ENCODE measurements around the gene C15orf61. TPM values are rescaled to one million over a fixed set of nuclear protein-coding genes. Genes with fewer than 3 reads are reported as not detected.
A peak's percentile ranks its signal among the peaks of the same experiment; 100 is the strongest.

The C15orf61 gene
- total RNA-seq, 2 experiments from 2014 or later = 5.5 to 7.6 TPM

- DNase-seq = no peak
Observed at GRCh38 chr15:67506775-67507747, 13.9 kb upstream of the C15orf61 start.

GRCh38 chr15:67508407-67508806 is 12.5 kb upstream of the C15orf61 start:
- ATAC-seq (ENCODE audit: low read depth) (no peak), DNase-seq (no peak)
- no peak overlapping the region for H3K4me3 Mint-ChIP-seq
- peaks cover 15% of the 10 kb centered on the region for H3K36me3 Mint-ChIP-seq
- no peaks in the 10 kb centered on the region for H3K27me3 Mint-ChIP-seq
- POLR2A ChIA-PET = no interaction called here
- no peak overlapping the region for H3K27ac Mint-ChIP-seq
- peaks cover 25% of the 10 kb centered on the region for H3K4me1 Mint-ChIP-seq
- no peaks in the 10 kb centered on the region for H3K9me3 Mint-ChIP-seq

More at GRCh38 chr15:67506775-67507747, 13.9 kb upstream of the C15orf61 start:
- no peaks in the 10 kb centered on the region for H3K27me3 Mint-ChIP-seq
- no peak for ATAC-seq (ENCODE audit: low read depth)
- no peak overlapping the region for H3K27ac Mint-ChIP-seq
- H3K36me3 Mint-ChIP-seq = peaks cover 4% of the 10 kb centered on the region
- no peak overlapping the region for H3K4me3 Mint-ChIP-seq
- POLR2A ChIA-PET = interaction anchor here (1.2 kb wide), 1 partner anchor 14 kb away, joined by 4 read pairs; the partner anchor contains the start of gene C15orf61
- no peaks in the 10 kb centered on the region for H3K9me3 Mint-ChIP-seq
- H3K4me1 Mint-ChIP-seq = peaks cover 20% of the 10 kb centered on the region

GRCh38 chr15:67509918-67510317 is 11.0 kb upstream of the C15orf61 start:
- Mint-ChIP-seq H3K9me3 (no peaks in the 10 kb centered on the region), H3K27me3 (no peaks in the 10 kb centered on the region), H3K27ac (no peak overlapping the region), H3K4me3 (no peak overlapping the region), H3K4me1 (peaks cover 23% of the 10 kb centered on the region), H3K36me3 (peaks cover 20% of the 10 kb centered on the region)
- DNase-seq (no peak), ATAC-seq (ENCODE audit: low read depth) (no peak)
- POLR2A ChIA-PET = no interaction called here

GRCh38 chr15:67510597-67511190 is 10.2 kb upstream of the C15orf61 start:
- POLR2A ChIA-PET = interaction anchor here (1.5 kb wide), 1 partner anchor 11 kb away, joined by 12 read pairs; the partner anchor contains the start of gene C15orf61
- H3K36me3 Mint-ChIP-seq = peaks cover 22% of the 10 kb centered on the region

GRCh38 chr15:67511606-67512005 is 9.3 kb upstream of the C15orf61 start:
- DNase-seq = no peak
- H3K27me3 Mint-ChIP-seq = no peaks in the 10 kb centered on the region
- peaks cover 18% of the 10 kb centered on the region for H3K4me1 Mint-ChIP-seq
- H3K27ac Mint-ChIP-seq = peak overlapping the region; percentile 13
- ATAC-seq (ENCODE audit: low read depth) = peak; percentile 33
- H3K4me3 Mint-ChIP-seq = no peak overlapping the region
- H3K36me3 Mint-ChIP-seq = peaks cover 22% of the 10 kb centered on the region
- H3K9me3 Mint-ChIP-seq = no peaks in the 10 kb centered on the region
- POLR2A ChIA-PET = interaction anchor here (1.5 kb wide), 1 partner anchor 10 kb away, joined by 12 read pairs; the partner anchor contains the start of gene C15orf61

More at GRCh38 chr15:67510597-67511190, 10.2 kb upstream of the C15orf61 start:
- Mint-ChIP-seq H3K9me3 (no peaks in the 10 kb centered on the region), H3K4me1 (peaks cover 23% of the 10 kb centered on the region), H3K4me3 (no peak overlapping the region), H3K27ac (no peak overlapping the region), H3K27me3 (no peaks in the 10 kb centered on the region)
- DNase-seq = no peak
- no peak for ATAC-seq (ENCODE audit: low read depth)

GRCh38 chr15:67512140-67512539 is 8.8 kb upstream of the C15orf61 start:
- DNase-seq (no peak), ATAC-seq (ENCODE audit: low read depth) (no peak)
- no peaks in the 10 kb centered on the region for H3K9me3 Mint-ChIP-seq
- POLR2A ChIA-PET = interaction anchor here (1.5 kb wide), 1 partner anchor 9 kb away, joined by 12 read pairs; the partner anchor contains the start of gene C15orf61
- H3K4me3 Mint-ChIP-seq = no peak overlapping the region
- H3K27me3 Mint-ChIP-seq = no peaks in the 10 kb centered on the region
- no peak overlapping the region for H3K27ac Mint-ChIP-seq
- peaks cover 16% of the 10 kb centered on the region for H3K4me1 Mint-ChIP-seq
- H3K36me3 Mint-ChIP-seq = peaks cover 22% of the 10 kb centered on the region

- H3K36me3 Mint-ChIP-seq = peaks cover 25% of the 10 kb centered on the region
- ATAC-seq (ENCODE audit: low read depth) (no peak), DNase-seq (no peak)
- H3K4me1 Mint-ChIP-seq = peaks cover 16% of the 10 kb centered on the region
- no peak overlapping the region for H3K4me3 Mint-ChIP-seq
- H3K9me3 Mint-ChIP-seq = no peaks in the 10 kb centered on the region
- H3K27me3 Mint-ChIP-seq = no peaks in the 10 kb centered on the region
- no peak overlapping the region for H3K27ac Mint-ChIP-seq
- POLR2A ChIA-PET = no interaction called here
Observed at GRCh38 chr15:67512933-67513714, 7.8 kb upstream of the C15orf61 start.

- H3K4me3 Mint-ChIP-seq = no peak overlapping the region
- H3K27ac Mint-ChIP-seq = no peak overlapping the region
- POLR2A ChIA-PET = interaction anchor here (1.3 kb wide), 1 partner anchor 27 kb away, joined by 3 read pairs; the partner anchor contains the start of gene MAP2K5
- no peak for DNase-seq
- H3K36me3 Mint-ChIP-seq = peaks cover 25% of the 10 kb centered on the region
- H3K9me3 Mint-ChIP-seq = no peaks in the 10 kb centered on the region
- H3K4me1 Mint-ChIP-seq = peaks cover 14% of the 10 kb centered on the region
- H3K27me3 Mint-ChIP-seq = no peaks in the 10 kb centered on the region
- ATAC-seq (ENCODE audit: low read depth) = no peak
Observed at GRCh38 chr15:67515090-67515489, 5.8 kb upstream of the C15orf61 start.

- H3K36me3 Mint-ChIP-seq = peaks cover 25% of the 10 kb centered on the region
- peaks cover 15% of the 10 kb centered on the region for H3K4me1 Mint-ChIP-seq
- no peak overlapping the region for H3K27ac Mint-ChIP-seq
- H3K4me3 Mint-ChIP-seq = no peak overlapping the region
- H3K9me3 Mint-ChIP-seq = no peaks in the 10 kb centered on the region
- POLR2A ChIA-PET = interaction anchor here (1.3 kb wide), 1 partner anchor 27 kb away, joined by 3 read pairs; the partner anchor contains the start of gene MAP2K5
- ATAC-seq (ENCODE audit: low read depth) = no peak
- no peaks in the 10 kb centered on the region for H3K27me3 Mint-ChIP-seq
- DNase-seq = no peak
Observed at GRCh38 chr15:67515557-67515956, 5.4 kb upstream of the C15orf61 start.

GRCh38 chr15:67520321-67521028 is 456 bp upstream of the C15orf61 start:
- Mint-ChIP-seq H3K36me3 (peaks cover 6% of the 10 kb centered on the region), H3K27ac (peak overlapping the region; percentile 87), H3K27me3 (no peaks in the 10 kb centered on the region), H3K4me1 (peaks cover 18% of the 10 kb centered on the region), H3K4me3 (peak overlapping the region; percentile 85), H3K9me3 (no peaks in the 10 kb centered on the region)
- ATAC-seq (ENCODE audit: low read depth) (no peak), DNase-seq (no peak)
- POLR2A ChIA-PET = interaction anchor here (1.0 to 3.2 kb wide), 7 partner anchors 9 to 320 kb away, joined by 4 to 22 read pairs (median 8); partner anchors contain the start of gene MAP2K5

- POLR2A ChIA-PET = interaction anchor here (0.6 to 3.2 kb wide), 8 partner anchors 11 to 532 kb away, joined by 3 to 22 read pairs (median 4); partner anchors contain the start of genes MAP2K5 and PIAS1
- no peak for ATAC-seq (ENCODE audit: low read depth)
- H3K27me3 Mint-ChIP-seq = no peaks in the 10 kb centered on the region
- peak overlapping the region; percentile 97 for H3K27ac Mint-ChIP-seq
- no peaks in the 10 kb centered on the region for H3K9me3 Mint-ChIP-seq
- peak overlapping the region; percentile 79 for H3K4me3 Mint-ChIP-seq
- peaks cover 9% of the 10 kb centered on the region for H3K36me3 Mint-ChIP-seq
- peaks cover 18% of the 10 kb centered on the region for H3K4me1 Mint-ChIP-seq
- DNase-seq = no peak
Observed at GRCh38 chr15:67521783-67522568, 1.0 kb downstream of the C15orf61 start.

GRCh38 chr15:67523330-67523729 is 2.4 kb downstream of the C15orf61 start:
- DNase-seq (no peak), ATAC-seq (ENCODE audit: low read depth) (no peak)
- Mint-ChIP-seq H3K9me3 (no peaks in the 10 kb centered on the region), H3K36me3 (peaks cover 11% of the 10 kb centered on the region), H3K4me3 (peak overlapping the region; percentile 79), H3K27ac (no peak overlapping the region), H3K4me1 (peaks cover 18% of the 10 kb centered on the region), H3K27me3 (no peaks in the 10 kb centered on the region)
- POLR2A ChIA-PET = no interaction called here

Measured in activated naive CD8-positive, alpha-beta T cell treated with anti-CD3 and anti-CD28 coated beads, Interleukin-2, amount 10 ng/mL, durations not matched to agents 7 days and 5 days (primary cell).